Suprapubic skin (tissue), 4 donors: ENCODE results near the gene HAGH.

Experiments used
- CTCF ChIP-seq, 2 donors: fragments of 200-600 bp in 1 of 2; fragments of 450-650 bp in 1 of 2; sonication (generic) in 1 of 2; IDR thresholded peaks; one replicate each; pipeline ENCODE4 v1.5.1; 2016 to 2019; ENCODE audit warnings: antibody characterized with exemption in 2 of 2, mild to moderate bottlenecking in 1 of 2, moderate library complexity in 1 of 2
- EP300 ChIP-seq: sonication (generic); formaldehyde crosslinking; IDR thresholded peaks from one replicate; pipeline ENCODE4 v1.6.1; 2017; ENCODE audit warnings: antibody characterized with exemption
- POLR2A ChIP-seq, 2 donors: fragments of 450-650 bp; IDR thresholded peaks; one replicate each; pipeline ENCODE4 v1.6.1; 2017; ENCODE audit warnings: antibody characterized with exemption in 2 of 2, mild to moderate bottlenecking in 2 of 2, moderate library complexity in 2 of 2
- POLR2AphosphoS5 ChIP-seq, 3 donors: sonication (generic); formaldehyde crosslinking; IDR thresholded peaks; one replicate each; pipeline ENCODE4 v1.6.1; 2017; ENCODE audit warnings: antibody characterized with exemption in 3 of 3

GRCh38 chr16:1874854-1875253, 48.2 kb upstream of the HAGH start:
- TF ChIP-seq CTCF (IDR thresholded peaks at IDR 0.05) (no peak), POLR2AphosphoS5 (IDR thresholded peaks at IDR 0.05) (no peak), POLR2A (IDR thresholded peaks at IDR 0.05) (no peak), EP300 (no peak)
